HG03103 (cell line): ENCODE data around the gene COBL.

ENCODE experiments used
- ATAC-seq: cut with Tn5 transposase; IDR thresholded peaks from one replicate; pipeline ENCODE4 v1.9.1; 2021; ENCODE audit warnings: low read depth; ENCODE audit not compliant: unreplicated experiment

Gene COBL

GRCh38 chr7:51129527-51130472 is 186.8 kb downstream of the COBL start:
- ATAC-seq = no peak

- no peak for ATAC-seq
Observed at GRCh38 chr7:51128545-51129435, 187.8 kb downstream of the COBL start.

GRCh38 chr7:51127618-51127904 is 189.0 kb downstream of the COBL start:
- no peak for ATAC-seq

GRCh38 chr7:51126813-51127617 is 189.6 kb downstream of the COBL start:
- no peak for ATAC-seq

GRCh38 chr7:51126324-51126723 is 190.3 kb downstream of the COBL start:
- no peak for ATAC-seq

- ATAC-seq = no peak
Observed at GRCh38 chr7:51124321-51124720, 192.3 kb downstream of the COBL start.

- ATAC-seq = no peak
Observed at GRCh38 chr7:51123322-51124019, 193.1 kb downstream of the COBL start.

- ATAC-seq = peak; percentile 49
Observed at GRCh38 chr7:51121931-51122425, 194.6 kb downstream of the COBL start.

- ATAC-seq = no peak
Observed at GRCh38 chr7:51121036-51121790, 195.4 kb downstream of the COBL start.

GRCh38 chr7:51118628-51119027 is 198.0 kb downstream of the COBL start:
- no peak for ATAC-seq

- no peak for ATAC-seq
Observed at GRCh38 chr7:51114501-51114900, 202.1 kb downstream of the COBL start.

- no peak for ATAC-seq
Observed at GRCh38 chr7:51113962-51114361, 202.6 kb downstream of the COBL start.

- ATAC-seq = no peak
Observed at GRCh38 chr7:51113560-51113959, 203.0 kb downstream of the COBL start.

GRCh38 chr7:51111241-51111940 is 205.2 kb downstream of the COBL start:
- no peak for ATAC-seq

GRCh38 chr7:51108134-51108533 is 208.5 kb downstream of the COBL start:
- no peak for ATAC-seq

- no peak for ATAC-seq
Observed at GRCh38 chr7:51104278-51104677, 212.3 kb downstream of the COBL start.

GRCh38 chr7:51103718-51104117 is 212.9 kb downstream of the COBL start:
- no peak for ATAC-seq

GRCh38 chr7:51102828-51103227 is 213.8 kb downstream of the COBL start:
- no peak for ATAC-seq
